Cardiac fibroblast (primary cell): ENCODE results near the gene NPDC1.
A peak's percentile ranks its signal among the peaks of the same experiment; 100 is the strongest.

Experiments
- DNase-seq, 2 donors: peaks; one replicate each; pipeline versions ENCODE4 v3.0.0 to v3.0.0-alpha.2; 2010; ENCODE audit warnings: low read depth in 2 of 2
- H3K4me3 ChIP-seq, 2 donors: replicated peaks in 1 of 2; 1 replicate in 1 of 2; 2 replicates in 1 of 2; pipeline ENCODE4 v1.5.1; 2011; ENCODE audit warnings: low read depth in 2 of 2, low read length in 2 of 2, mild to moderate bottlenecking in 2 of 2, moderate library complexity in 1 of 2
- CTCF ChIP-seq: IDR thresholded peaks from one replicate; pipeline ENCODE4 v1.5.1; 2011; ENCODE audit warnings: low read depth, mild to moderate bottlenecking, low read length, inconsistent platforms

Gene NPDC1

DNA sequence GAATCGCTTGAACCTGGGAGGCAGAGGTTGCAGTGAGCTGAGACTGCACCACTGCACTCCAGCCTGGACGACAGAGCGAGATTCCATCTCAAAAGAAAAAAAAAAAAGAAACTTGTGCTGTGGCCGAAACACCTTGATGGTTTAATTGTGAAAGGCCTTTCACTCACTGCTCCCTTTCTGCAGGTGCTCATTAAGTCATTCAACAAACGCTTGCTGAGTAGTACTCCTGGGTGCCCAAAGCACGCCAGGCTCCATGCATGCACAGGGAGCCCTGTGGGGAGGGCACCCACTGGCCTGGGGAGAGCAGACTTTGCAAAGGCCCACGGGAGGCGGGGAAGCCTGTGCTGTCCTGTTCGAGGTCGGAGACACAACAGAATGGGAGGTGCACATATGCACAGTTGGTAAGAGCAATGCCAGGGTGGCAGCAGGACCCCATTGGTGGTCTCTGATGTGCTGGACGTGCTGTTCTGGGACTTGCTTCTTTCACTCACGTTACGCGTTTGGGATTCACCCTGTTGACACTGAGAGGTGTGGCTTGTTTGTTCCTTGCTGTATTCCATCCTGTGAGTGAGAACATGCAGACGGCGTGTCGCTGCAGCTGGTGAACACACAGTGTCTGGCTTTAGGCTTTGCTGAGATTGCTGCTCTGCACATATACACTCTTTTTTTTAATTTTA is 10.9 kb upstream of the NPDC1 start:
- no peak for DNase-seq
- no peak overlapping the region for H3K4me3 ChIP-seq
- no peak for TF ChIP-seq CTCF

DNA sequence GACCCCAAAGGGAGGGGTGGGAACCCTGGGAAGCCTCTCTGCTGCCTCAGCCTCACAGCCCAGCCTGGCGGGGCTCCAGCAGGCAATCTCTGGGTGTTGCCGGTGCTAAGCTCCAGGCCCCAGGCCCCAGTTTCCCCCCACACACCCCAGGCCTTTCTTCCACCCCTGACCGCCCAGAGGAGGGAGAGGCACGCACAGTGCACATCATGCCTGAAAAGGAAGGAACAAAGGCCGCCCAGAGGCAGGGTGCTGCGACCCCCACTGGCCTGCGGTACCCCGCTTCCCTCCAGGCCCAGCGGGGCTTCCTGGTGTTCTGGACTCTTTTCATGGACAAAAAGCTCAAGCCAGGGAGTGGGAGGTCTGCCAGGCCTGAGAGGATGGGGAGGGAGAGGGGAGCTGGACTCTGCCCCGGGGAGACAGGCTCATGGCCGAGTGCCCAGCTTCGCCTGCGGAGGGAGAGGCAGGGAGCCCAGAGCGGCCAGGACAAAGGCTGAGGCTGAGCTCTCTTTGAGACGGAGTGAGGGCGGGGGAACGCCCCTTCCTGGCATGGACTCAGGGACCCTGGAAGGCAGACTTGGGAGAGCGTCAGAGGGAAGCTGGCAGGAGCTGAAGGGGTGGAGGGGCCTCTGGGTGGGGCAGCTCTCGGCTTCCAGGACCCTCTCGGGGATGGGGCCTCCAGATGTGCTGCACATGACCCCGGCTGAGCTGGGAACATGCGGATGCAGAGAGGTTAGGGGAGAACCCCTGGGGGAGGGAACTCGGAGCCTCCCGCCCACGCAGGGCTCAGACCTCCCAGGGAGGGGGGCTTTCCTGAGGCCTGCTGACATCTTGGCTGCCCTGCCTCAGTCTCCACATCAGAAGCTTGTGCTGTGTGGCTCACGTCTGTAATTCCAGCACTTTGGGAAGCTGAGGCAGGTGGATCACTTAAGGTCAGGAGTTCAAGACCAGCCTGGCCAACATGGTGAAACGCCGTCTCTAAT is 9.7 kb upstream of the NPDC1 start:
- H3K4me3 ChIP-seq, result no peak overlapping the region
- peak; percentile 33 to 97 for DNase-seq
- TF ChIP-seq CTCF, result no peak

DNA sequence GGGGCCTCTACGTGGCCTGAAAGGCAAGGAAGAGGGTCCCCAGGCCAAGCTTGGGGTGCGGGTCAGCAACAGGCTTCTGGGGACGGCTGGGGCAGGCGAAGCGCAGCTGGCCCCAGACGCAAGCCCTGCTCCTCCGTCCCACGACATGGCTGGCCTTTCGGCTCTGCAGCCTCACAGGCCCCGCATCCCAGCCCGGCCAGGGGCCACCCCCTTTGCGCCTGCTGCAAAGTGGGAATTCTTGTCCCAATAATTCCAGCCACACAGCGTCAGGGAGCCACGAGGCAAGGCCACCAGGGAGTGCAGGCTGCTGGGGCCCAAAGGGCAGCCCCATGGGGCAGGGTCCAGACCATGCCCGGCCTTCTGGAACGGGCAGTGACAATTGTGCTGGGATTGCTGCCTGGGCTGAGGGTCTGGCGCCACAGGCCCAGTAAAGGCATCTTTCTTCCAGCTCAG is 9.0 kb upstream of the NPDC1 start:
- no peak overlapping the region for H3K4me3 ChIP-seq
- TF ChIP-seq CTCF, result no peak
- DNase-seq, result no peak

DNA sequence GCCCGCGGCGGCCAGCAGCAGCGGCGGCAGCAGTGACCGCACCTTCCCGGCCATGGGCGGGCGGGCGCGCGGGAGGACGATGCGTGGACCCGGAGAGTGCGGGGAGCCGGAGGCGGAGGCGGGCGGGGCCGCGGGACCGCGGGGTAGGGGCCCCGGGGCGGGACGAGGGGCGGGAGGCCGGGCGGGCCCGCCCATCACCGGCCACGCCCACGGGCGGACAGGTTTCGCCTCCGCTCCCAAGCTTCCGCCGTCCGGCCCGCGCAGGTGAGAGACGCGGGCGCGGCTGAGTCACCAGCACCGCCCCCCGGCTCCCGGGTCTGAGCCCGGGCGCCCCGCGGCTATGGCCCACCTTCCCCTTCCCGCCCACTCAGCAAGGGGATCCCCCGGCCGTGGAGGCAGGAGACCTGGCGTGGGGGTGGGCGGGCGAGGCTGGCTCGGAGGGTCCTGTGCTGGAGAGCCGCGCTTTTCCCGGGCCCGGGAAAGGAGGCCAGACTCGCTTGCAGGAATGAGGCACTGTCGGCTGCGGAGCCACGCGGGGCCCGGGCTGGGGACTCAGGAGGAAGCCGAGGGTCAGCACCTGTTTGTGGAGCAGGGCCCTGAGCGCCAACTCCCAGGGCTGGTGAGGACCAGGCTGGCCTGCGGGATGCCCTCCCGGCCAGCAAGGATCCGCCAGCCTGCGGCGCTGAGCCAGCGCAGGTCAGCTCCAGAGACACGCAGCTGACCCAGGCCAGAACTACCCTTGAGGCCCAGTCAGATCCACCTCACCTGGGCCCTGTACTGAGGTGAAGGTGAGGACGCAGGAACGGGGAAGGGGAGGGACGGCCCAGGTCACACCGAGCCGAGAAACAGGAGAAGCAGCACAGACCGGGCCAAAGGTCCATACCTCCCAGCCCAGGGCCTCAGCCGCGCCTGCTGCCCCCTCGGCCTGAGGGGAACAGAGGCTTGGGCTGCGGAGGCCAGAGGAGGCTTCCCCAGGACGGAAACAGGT is 8.3 kb upstream of the NPDC1 start, which contains the start of gene ENTPD2:
TSS of gene ENTPD2 (minus strand) at position 118 of the 988 bp plus-strand sequence. CDS start at position 54, 64 bp downstream.
- TF ChIP-seq CTCF, result no peak
- H3K4me3 ChIP-seq, result no peak within 1 kb of the TSS
- no peak for DNase-seq

GRCh38 chr9:137052998-137053943 is 7.3 kb upstream of the NPDC1 start:
- TF ChIP-seq CTCF, result no peak
- DNase-seq, result no peak
- no peak overlapping the region for H3K4me3 ChIP-seq
